Limb (tissue), 2 donors: ENCODE data around the gene SLC44A5.

ENCODE experiments used
- DNase-seq, 2 donors: peaks; one replicate each; pipeline ENCODE4 v3.0.0-alpha.2; 2016; ENCODE audit errors: extremely low spot score in 2 of 2

Gene SLC44A5

GRCh38 chr1:75588779-75589475, 22.0 kb downstream of the SLC44A5 start:
- DNase-seq: no peak

GRCh38 chr1:75587692-75588091, 23.2 kb downstream of the SLC44A5 start:
- DNase-seq: no peak

- no peak for DNase-seq
Measured at GRCh38 chr1:75583282-75583681, 27.6 kb downstream of the SLC44A5 start.

- no peak for DNase-seq
Measured at GRCh38 chr1:75582725-75583261, 28.1 kb downstream of the SLC44A5 start.

GRCh38 chr1:75579046-75579445, 31.9 kb downstream of the SLC44A5 start:
- DNase-seq: no peak

- no peak for DNase-seq
Measured at GRCh38 chr1:75575837-75576236, 35.1 kb downstream of the SLC44A5 start.

GRCh38 chr1:75567191-75567590, 43.7 kb downstream of the SLC44A5 start:
- DNase-seq: no peak

- DNase-seq: no peak
Measured at GRCh38 chr1:75559800-75560199, 51.1 kb downstream of the SLC44A5 start.

GRCh38 chr1:75559136-75559535, 51.8 kb downstream of the SLC44A5 start:
- no peak for DNase-seq

GRCh38 chr1:75554870-75555269, 56.0 kb downstream of the SLC44A5 start:
- no peak for DNase-seq

GRCh38 chr1:75554181-75554580, 56.7 kb downstream of the SLC44A5 start:
- DNase-seq: no peak

- no peak for DNase-seq
Measured at GRCh38 chr1:75550559-75550958, 60.4 kb downstream of the SLC44A5 start.

- no peak for DNase-seq
Measured at GRCh38 chr1:75548721-75549480, 62.0 kb downstream of the SLC44A5 start.

- no peak for DNase-seq
Measured at GRCh38 chr1:75543705-75544104, 67.2 kb downstream of the SLC44A5 start.

- DNase-seq: no peak
Measured at GRCh38 chr1:75542818-75543570, 67.9 kb downstream of the SLC44A5 start.

GRCh38 chr1:75539230-75540116, 71.4 kb downstream of the SLC44A5 start:
- no peak for DNase-seq

- DNase-seq: no peak
Measured at GRCh38 chr1:75533085-75533484, 77.8 kb downstream of the SLC44A5 start.

- no peak for DNase-seq
Measured at GRCh38 chr1:75531570-75531969, 79.3 kb downstream of the SLC44A5 start.

- DNase-seq: no peak
Measured at GRCh38 chr1:75529488-75529887, 81.4 kb downstream of the SLC44A5 start.

GRCh38 chr1:75528001-75528400, 82.9 kb downstream of the SLC44A5 start:
- DNase-seq: no peak

GRCh38 chr1:75522389-75522788, 88.5 kb downstream of the SLC44A5 start:
- DNase-seq: no peak
